Measurements from ENCODE around the gene TMEM242. TPM values are rescaled to one million over a fixed set of nuclear protein-coding genes. Genes with fewer than 3 reads are reported as not detected.

The TMEM242 gene
- total RNA-seq (ENCODE audit: low replicate concordance), result 3.4 and 5.3 TPM in 2 replicates

DNA sequence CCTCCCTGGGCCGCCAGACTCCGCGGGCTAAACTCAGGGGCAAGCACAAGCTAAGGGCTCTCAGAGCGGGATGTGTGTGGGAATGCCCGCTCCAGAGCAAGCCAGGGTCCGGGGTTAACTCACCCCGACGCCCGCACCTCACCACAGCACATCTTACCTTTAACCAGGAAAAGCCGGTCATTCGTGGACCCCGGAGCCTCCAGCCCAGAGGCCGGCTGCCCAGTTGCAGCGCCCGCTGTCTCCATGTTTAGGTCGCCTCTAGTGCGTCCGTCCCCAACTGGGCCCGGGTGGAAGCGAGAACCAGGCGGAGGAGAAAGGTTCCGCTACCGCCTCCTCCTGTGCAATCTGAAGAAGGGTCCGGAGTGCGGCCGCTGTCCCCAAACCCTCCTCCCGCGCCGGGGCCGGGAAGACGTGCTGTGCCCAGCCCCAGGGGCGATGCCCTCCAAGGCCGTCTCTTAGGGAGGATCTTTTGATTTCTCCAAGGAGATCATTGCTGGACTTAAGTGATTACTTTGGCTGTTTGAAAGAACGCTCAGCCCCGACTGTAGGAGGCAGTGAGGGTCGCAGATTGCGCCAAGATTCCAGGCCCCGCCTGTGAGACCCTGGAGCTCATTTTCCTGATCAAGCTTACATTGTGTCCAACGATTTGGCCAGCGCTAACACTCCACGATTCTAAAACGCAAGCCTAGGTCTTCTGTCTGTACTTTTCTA, at the start of gene TMEM242:
TMEM242 (minus strand) TSS at position 265 of the 711 bp plus-strand sequence; CDS start at position 245, 20 bp downstream.

Other genes starting within 250 kb of the TMEM242 start
- gene ZDHHC14, start 57.7 kb upstream of the TMEM242 start, total RNA-seq (ENCODE audit: low replicate concordance), result 3.4 and 4.1 TPM in 2 replicates